Tibial nerve (tissue), 4 donors: ENCODE results near the gene STYX. TPM values are rescaled to one million over a fixed set of nuclear protein-coding genes. Genes with fewer than 3 reads are reported as not detected.
A peak's percentile ranks its signal among the peaks of the same experiment; 100 is the strongest.

Source experiments
- DNase-seq, 2 donors: peaks; one replicate each; pipeline ENCODE4 v3.0.0-alpha.2; 2019; ENCODE audit warnings: low spot score in 2 of 2
- H3K27ac ChIP-seq, 4 donors: fragments of 200-600 bp; sonication (generic) in 3 of 4; one replicate each; pipeline ENCODE4 v1.5.1; 2017 to 2019; ENCODE audit warnings: mild to moderate bottlenecking in 1 of 4
- H3K27me3 ChIP-seq, 2 donors: fragments of 200-600 bp; sonication (generic) in 1 of 2; one replicate each; pipeline versions ENCODE4 v1.5.1 to v1.6.0; 2017 to 2019
- H3K36me3 ChIP-seq, 3 donors: fragments of 200-600 bp; sonication (generic); one replicate each; pipeline ENCODE4 v1.5.1; 2018 to 2019
- H3K4me1 ChIP-seq, 4 donors: fragments of 200-600 bp; sonication (generic) in 3 of 4; one replicate each; pipeline ENCODE4 v1.5.1; 2017 to 2019
- H3K4me3 ChIP-seq, 4 donors: fragments of 200-600 bp; sonication (generic) in 3 of 4; one replicate each; pipeline ENCODE4 v1.5.1; 2017 to 2019; ENCODE audit warnings: mild to moderate bottlenecking in 1 of 4, moderate library complexity in 1 of 4
- H3K9me3 ChIP-seq, 4 donors: fragments of 200-600 bp; sonication (generic) in 3 of 4; one replicate each; pipeline ENCODE4 v1.5.1; 2017 to 2019
- CTCF ChIP-seq, 5 experiments: fragments of 200-600 bp in 3 of 5; fragments of 450-650 bp in 2 of 5; sonication (generic) in 3 of 5; IDR thresholded peaks; one replicate each; pipeline ENCODE4 v1.5.1; 2016 to 2019; ENCODE audit warnings: antibody characterized with exemption in 5 of 5, mild to moderate bottlenecking in 3 of 5, moderate library complexity in 2 of 5
- EP300 ChIP-seq, 2 donors: sonication (generic); formaldehyde crosslinking; IDR thresholded peaks; one replicate each; pipeline ENCODE4 v1.6.1; 2017; ENCODE audit warnings: antibody characterized with exemption in 2 of 2, mild to moderate bottlenecking in 1 of 2
- POLR2A ChIP-seq, 2 donors: fragments of 450-650 bp; IDR thresholded peaks; one replicate each; pipeline ENCODE4 v1.6.1; 2017; ENCODE audit warnings: antibody characterized with exemption in 2 of 2, mild to moderate bottlenecking in 2 of 2, moderate library complexity in 2 of 2
- WGBS, 2 donors: methylation state at CpG; one replicate each; pipeline ENCODE4 v1.1.5; 2018; 5-methylcytosine and 5-hydroxymethylcytosine counted together
- total RNA-seq, 4 donors: library from RNA; depleted of rRNA; stranded (reverse); fragments of >200 nt; gene quantifications; one replicate each; pipeline ENCODE4 v1.1.0, GENCODE V29; 2016

The STYX gene
- total RNA-seq: 10 to 100 TPM in 3 of 4 donors, 1 to 10 TPM in 1; 9.9 to 13.8 (median 11.8) TPM

GRCh38 chr14:52729925-52730708, at the start of gene STYX:
Gene STYX, plus strand, starts transcription at chr14:52730166. Its CDS starts 309 bp downstream, at chr14:52730475.
- WGBS, 2 donors: 1 to 2% methylated on average over 10 to 63 of the region's 72 CpGs
- Histone ChIP-seq H3K27ac (peak within 1 kb of the TSS; percentile 54 to 94 (median 91)), H3K27me3 (no peaks in the 10 kb centered on the region), H3K4me1 (peaks cover 0 to 12% (median 4%) of the 10 kb centered on the region in 4 donors), H3K36me3 (peaks cover 0 to 66% (median 0%) of the 10 kb centered on the region in 3 donors), H3K9me3 (no peaks in the 10 kb centered on the region), H3K4me3 (peak within 1 kb of the TSS; percentile 70 to 93 (median 88))
- TF ChIP-seq CTCF (IDR thresholded peaks at IDR 0.05) (peak; percentile 18 to 66 (median 45)), POLR2A (IDR thresholded peaks at IDR 0.05) (peak; percentile 27 to 88), EP300 (IDR thresholded peaks at IDR 0.05) (peak; percentile 70 to 87)
- peak; percentile 96 to 97 for DNase-seq

GRCh38 chr14:52683985-52684520, 45.9 kb upstream of the STYX start:
- no peaks in the 10 kb centered on the region for H3K27me3 ChIP-seq
- no peaks in the 10 kb centered on the region for H3K9me3 ChIP-seq
- H3K4me1 ChIP-seq: peaks cover 0 to 23% (median 0%) of the 10 kb centered on the region in 4 donors
- H3K4me3 ChIP-seq: no peak overlapping the region
- H3K36me3 ChIP-seq: peaks cover 0 to 11% (median 0%) of the 10 kb centered on the region in 3 donors
- no peak for TF ChIP-seq CTCF (IDR thresholded peaks at IDR 0.05)
- TF ChIP-seq POLR2A (IDR thresholded peaks at IDR 0.05): no peak
- TF ChIP-seq EP300 (IDR thresholded peaks at IDR 0.05): no peak
- no peak overlapping the region for H3K27ac ChIP-seq
- no peak for DNase-seq
- WGBS, 2 donors: 68 to 73% methylated on average over 2 of the region's 2 CpGs

GRCh38 chr14:52686176-52686575, 43.8 kb upstream of the STYX start:
- DNase-seq: no peak
- Histone ChIP-seq H3K9me3 (no peaks in the 10 kb centered on the region), H3K36me3 (peaks cover 0 to 4% (median 0%) of the 10 kb centered on the region in 3 donors), H3K27ac (no peak overlapping the region), H3K4me1 (peaks cover 0 to 23% (median 0%) of the 10 kb centered on the region in 4 donors), H3K4me3 (no peak overlapping the region), H3K27me3 (no peaks in the 10 kb centered on the region)
- TF ChIP-seq POLR2A (IDR thresholded peaks at IDR 0.05) (no peak), EP300 (IDR thresholded peaks at IDR 0.05) (no peak), CTCF (IDR thresholded peaks at IDR 0.05) (no peak)
- WGBS, 2 donors: 86 to 100% methylated on average over 1 of the region's 1 CpG

- Histone ChIP-seq H3K9me3 (no peaks in the 10 kb centered on the region), H3K4me1 (peaks cover 0 to 35% (median 12%) of the 10 kb centered on the region in 4 donors), H3K27ac (no peak overlapping the region), H3K27me3 (no peaks in the 10 kb centered on the region), H3K4me3 (no peak overlapping the region), H3K36me3 (no peaks in the 10 kb centered on the region)
- TF ChIP-seq EP300 (IDR thresholded peaks at IDR 0.05): no peak
- TF ChIP-seq POLR2A (IDR thresholded peaks at IDR 0.05): no peak
- TF ChIP-seq CTCF (IDR thresholded peaks at IDR 0.05): no peak
- 76 to 84% methylated on average over 7 of the region's 7 CpGs for WGBS, 2 donors
- DNase-seq: no peak
Observed at GRCh38 chr14:52690983-52691760, 38.8 kb upstream of the STYX start.
